Activated effector memory CD4-positive, alpha-beta T cell treated with anti-CD3 and anti-CD28 coated beads, Interleukin-2, amount 50 U/mL, for 16 hours (primary cell): ENCODE measurements around the gene QPCT.
"Not testable (repeated sequence)": the region's sequence is repeated elsewhere in the genome, so short reads cannot be mapped to it uniquely, and the experiment has no call there.

Source experiments
- DNase-seq: peaks from one replicate; pipeline ENCODE4 v3.0.0-alpha.2; 2020

QPCT gene

GRCh38 chr2:37344453-37345361, at the start of gene QPCT:
QPCT (plus strand) TSS chr2:37344630; CDS start chr2:37344732, 102 bp downstream.
- DNase-seq = peak; percentile 86

GRCh38 chr2:37294858-37295257, 49.6 kb upstream of the QPCT start:
- not testable (repeated sequence) for DNase-seq

- no peak for DNase-seq
Measured at GRCh38 chr2:37295469-37296073, 48.9 kb upstream of the QPCT start.

GRCh38 chr2:37297632-37298031, 46.8 kb upstream of the QPCT start:
- no peak for DNase-seq

- no peak for DNase-seq
Measured at GRCh38 chr2:37300146-37300545, 44.3 kb upstream of the QPCT start.

- no peak for DNase-seq
Measured at GRCh38 chr2:37300578-37300977, 43.9 kb upstream of the QPCT start.

- no peak for DNase-seq
Measured at GRCh38 chr2:37301408-37301807, 43.0 kb upstream of the QPCT start.

- DNase-seq = no peak
Measured at GRCh38 chr2:37302701-37303252, 41.7 kb upstream of the QPCT start.

GRCh38 chr2:37306024-37306423, 38.4 kb upstream of the QPCT start:
- DNase-seq = no peak

- no peak for DNase-seq
Measured at GRCh38 chr2:37307500-37307899, 36.9 kb upstream of the QPCT start.

- DNase-seq = no peak
Measured at GRCh38 chr2:37315364-37315763, 29.1 kb upstream of the QPCT start.

GRCh38 chr2:37316181-37316580, 28.2 kb upstream of the QPCT start:
- no peak for DNase-seq

GRCh38 chr2:37317746-37318145, 26.7 kb upstream of the QPCT start:
- DNase-seq = no peak

- no peak for DNase-seq
Measured at GRCh38 chr2:37318401-37318800, 26.0 kb upstream of the QPCT start.

- DNase-seq = no peak
Measured at GRCh38 chr2:37319754-37320609, 24.4 kb upstream of the QPCT start.

- no peak for DNase-seq
Measured at GRCh38 chr2:37321029-37321682, 23.3 kb upstream of the QPCT start.

GRCh38 chr2:37322368-37322767, 22.1 kb upstream of the QPCT start:
- no peak for DNase-seq

- DNase-seq = no peak
Measured at GRCh38 chr2:37323176-37323780, 21.2 kb upstream of the QPCT start.

- peak; percentile 72 for DNase-seq
Measured at GRCh38 chr2:37323781-37324535, 20.5 kb upstream of the QPCT start.

- no peak for DNase-seq
Measured at GRCh38 chr2:37324536-37324785, 20.0 kb upstream of the QPCT start.

GRCh38 chr2:37324786-37325624, 19.4 kb upstream of the QPCT start, which contains the start of gene PRKD3:
PRKD3 (minus strand) TSS chr2:37324833; CDS start chr2:37316524, 8,309 bp downstream.
- peak; percentile 89 for DNase-seq
